Measurements from ENCODE around the gene DUSP19. TPM values are rescaled to one million over a fixed set of nuclear protein-coding genes. Genes with fewer than 3 reads are reported as not detected.
A peak's percentile ranks its signal among the peaks of the same experiment; 100 is the strongest.

The DUSP19 gene
- total and polyA plus RNA-seq, 2 experiments from 2014 or later, result 1.2 to 4.7 TPM

GRCh38 chr2:183060571-183061231 is 17.8 kb upstream of the DUSP19 start:
- Histone ChIP-seq H2AFZ (peak overlapping the region; percentile 43), H3K79me2 (no peaks in the 10 kb centered on the region), H3K36me3 (replicated peaks; ENCODE audit: insufficient read depth, low read depth) (no peaks in the 10 kb centered on the region), H3K27ac (peak overlapping the region; percentile 94), H3K27me3 (no peaks in the 10 kb centered on the region), H3K9me3 (ENCODE audit: low read depth) (no peaks in the 10 kb centered on the region), H3K4me3 (no peak overlapping the region), H3K4me1 (ENCODE audit: insufficient read depth) (peaks cover 15% of the 10 kb centered on the region), H3K9me2 (replicated peaks; ENCODE audit: insufficient read depth) (no peaks in the 10 kb centered on the region), H3K4me2 (peak overlapping the region; percentile 64), H4K20me1 (ENCODE audit: insufficient read depth, poor library complexity, severe bottlenecking) (no peaks in the 10 kb centered on the region)
- TF ChIP-seq CTCF (IDR thresholded peaks at IDR 0.05; ENCODE audit: poor library complexity) (no peak), EZH2 (IDR thresholded peaks at IDR 0.05; ENCODE audit: borderline replicate concordance) (no peak), EZH2phosphoT487 (IDR thresholded peaks at IDR 0.05; ENCODE audit: low read depth, severe bottlenecking, unreplicated experiment) (no peak)
- WGBS (ENCODE audit: low lambda C conversion rate, missing lambda C conversion rate), result 71% methylated on average over 14 of the region's 14 CpGs
- peak; percentile 44 for DNase-seq (ENCODE audit: low spot score)

GRCh38 chr2:183063083-183063482 is 15.5 kb upstream of the DUSP19 start:
- H3K4me1 ChIP-seq (ENCODE audit: insufficient read depth), result peaks cover 8% of the 10 kb centered on the region
- no peaks in the 10 kb centered on the region for H3K9me2 ChIP-seq (replicated peaks; ENCODE audit: insufficient read depth)
- no peaks in the 10 kb centered on the region for H3K27me3 ChIP-seq
- TF ChIP-seq EZH2 (IDR thresholded peaks at IDR 0.05; ENCODE audit: borderline replicate concordance) (no peak), EZH2phosphoT487 (IDR thresholded peaks at IDR 0.05; ENCODE audit: low read depth, severe bottlenecking, unreplicated experiment) (no peak), CTCF (IDR thresholded peaks at IDR 0.05; ENCODE audit: poor library complexity) (no peak)
- H4K20me1 ChIP-seq (ENCODE audit: insufficient read depth, poor library complexity, severe bottlenecking), result no peaks in the 10 kb centered on the region
- 38% methylated on average over 2 of the region's 2 CpGs for WGBS (ENCODE audit: low lambda C conversion rate, missing lambda C conversion rate)
- H3K27ac ChIP-seq, result no peak overlapping the region
- H3K4me3 ChIP-seq, result no peak overlapping the region
- no peak for DNase-seq (ENCODE audit: low spot score)
- no peak overlapping the region for H2AFZ ChIP-seq
- H3K9me3 ChIP-seq (ENCODE audit: low read depth), result no peaks in the 10 kb centered on the region
- no peaks in the 10 kb centered on the region for H3K79me2 ChIP-seq
- H3K4me2 ChIP-seq, result no peak overlapping the region
- no peaks in the 10 kb centered on the region for H3K36me3 ChIP-seq (replicated peaks; ENCODE audit: insufficient read depth, low read depth)

- no peaks in the 10 kb centered on the region for H3K4me1 ChIP-seq (ENCODE audit: insufficient read depth)
- WGBS (ENCODE audit: low lambda C conversion rate, missing lambda C conversion rate), result 84% methylated on average over 3 of the region's 3 CpGs
- no peak overlapping the region for H3K4me2 ChIP-seq
- H4K20me1 ChIP-seq (ENCODE audit: insufficient read depth, poor library complexity, severe bottlenecking), result no peaks in the 10 kb centered on the region
- H3K27me3 ChIP-seq, result no peaks in the 10 kb centered on the region
- no peaks in the 10 kb centered on the region for H3K79me2 ChIP-seq
- H3K36me3 ChIP-seq (replicated peaks; ENCODE audit: insufficient read depth, low read depth), result no peaks in the 10 kb centered on the region
- no peaks in the 10 kb centered on the region for H3K9me2 ChIP-seq (replicated peaks; ENCODE audit: insufficient read depth)
- DNase-seq (ENCODE audit: low spot score), result no peak
- TF ChIP-seq CTCF (IDR thresholded peaks at IDR 0.05; ENCODE audit: poor library complexity) (no peak), EZH2 (IDR thresholded peaks at IDR 0.05; ENCODE audit: borderline replicate concordance) (no peak), EZH2phosphoT487 (IDR thresholded peaks at IDR 0.05; ENCODE audit: low read depth, severe bottlenecking, unreplicated experiment) (no peak)
- no peaks in the 10 kb centered on the region for H3K9me3 ChIP-seq (ENCODE audit: low read depth)
- no peak overlapping the region for H3K27ac ChIP-seq
- no peak overlapping the region for H2AFZ ChIP-seq
- no peak overlapping the region for H3K4me3 ChIP-seq
Measured at GRCh38 chr2:183068561-183068960, 10.0 kb upstream of the DUSP19 start.

Measured in hepatocyte (in vitro differentiated cells).